Large intestine (tissue), 3 donors: ENCODE data around the gene NINJ2. TPM values are rescaled to one million over a fixed set of nuclear protein-coding genes. Genes with fewer than 3 reads are reported as not detected.
A peak's percentile ranks its signal among the peaks of the same experiment; 100 is the strongest.

Experiments
- DNase-seq, 2 donors: peaks; one replicate each; pipeline versions ENCODE4 v3.0.0 to v3.0.0-alpha.2; 2013
- H3K27ac ChIP-seq: one replicate; pipeline ENCODE4 v1.5.1; 2013; ENCODE audit warnings: low read length
- H3K27me3 ChIP-seq: 2 replicates; pipeline ENCODE4 v1.6.1; 2013; ENCODE audit warnings: low read length; ENCODE audit not compliant: control insufficient read depth, insufficient read depth
- H3K36me3 ChIP-seq: 2 replicates; pipeline ENCODE4 v1.6.1; 2013; ENCODE audit warnings: low read length; ENCODE audit not compliant: control insufficient read depth, insufficient read depth
- H3K4me1 ChIP-seq: one replicate; pipeline ENCODE4 v1.6.1; 2013; ENCODE audit warnings: low read length; ENCODE audit not compliant: control insufficient read depth, insufficient read depth
- H3K4me3 ChIP-seq: one replicate; pipeline ENCODE4 v1.5.1; 2013; ENCODE audit warnings: low read length
- H3K9me3 ChIP-seq: one replicate; pipeline ENCODE4 v1.6.1; 2013; ENCODE audit warnings: mild to moderate bottlenecking, low read depth, low read length, moderate library complexity; ENCODE audit not compliant: control insufficient read depth
- WGBS: methylation state at CpG from one replicate; pipeline ENCODE4 v1.1.5; 2013; ENCODE audit warnings: low lambda C conversion rate; ENCODE audit not compliant: insufficient coverage; 5-methylcytosine and 5-hydroxymethylcytosine counted together
- polyA plus RNA-seq: library from polyadenylated mRNA; unstranded; fragments of 120-200 nt; gene quantifications from one replicate; pipeline ENCODE4 v1.2.1, GENCODE V29; 2013

Gene NINJ2
- polyA plus RNA-seq, 1 donor, result 2.8 TPM

- no peaks in the 10 kb centered on the region for H3K27me3 ChIP-seq
- H3K36me3 ChIP-seq, result no peaks in the 10 kb centered on the region
- no peak for DNase-seq
- no peaks in the 10 kb centered on the region for H3K4me1 ChIP-seq
- no peak overlapping the region for H3K27ac ChIP-seq
- WGBS, result 96% methylated on average over 10 of the region's 27 CpGs
- no peak overlapping the region for H3K4me3 ChIP-seq
- H3K9me3 ChIP-seq, result peaks cover 7% of the 10 kb centered on the region
Measured at GRCh38 chr12:694734-695503, 31.7 kb upstream of the NINJ2 start.

- WGBS, result no CpG with 5 or more reads among the region's 7 CpGs
- no peaks in the 10 kb centered on the region for H3K4me1 ChIP-seq
- no peak overlapping the region for H3K27ac ChIP-seq
- H3K36me3 ChIP-seq, result no peaks in the 10 kb centered on the region
- H3K9me3 ChIP-seq, result peaks cover 7% of the 10 kb centered on the region
- H3K4me3 ChIP-seq, result no peak overlapping the region
- no peak for DNase-seq
- no peaks in the 10 kb centered on the region for H3K27me3 ChIP-seq
Measured at GRCh38 chr12:693934-694533, 30.8 kb upstream of the NINJ2 start.

- no CpG with 5 or more reads among the region's 2 CpGs for WGBS
- Histone ChIP-seq H3K36me3 (no peaks in the 10 kb centered on the region), H3K27ac (no peak overlapping the region), H3K27me3 (no peaks in the 10 kb centered on the region), H3K4me3 (no peak overlapping the region), H3K4me1 (no peaks in the 10 kb centered on the region), H3K9me3 (peaks cover 4% of the 10 kb centered on the region)
- no peak for DNase-seq
Measured at GRCh38 chr12:692274-692673, 29.0 kb upstream of the NINJ2 start.

GRCh38 chr12:690466-690865 lies 27.2 kb upstream of the NINJ2 start:
- H3K27ac ChIP-seq, result no peak overlapping the region
- no peaks in the 10 kb centered on the region for H3K36me3 ChIP-seq
- H3K9me3 ChIP-seq, result peaks cover 4% of the 10 kb centered on the region
- no peaks in the 10 kb centered on the region for H3K27me3 ChIP-seq
- no CpG with 5 or more reads among the region's 12 CpGs for WGBS
- no peaks in the 10 kb centered on the region for H3K4me1 ChIP-seq
- no peak for DNase-seq
- H3K4me3 ChIP-seq, result no peak overlapping the region

GRCh38 chr12:685388-685787 lies 22.1 kb upstream of the NINJ2 start:
- Histone ChIP-seq H3K27me3 (no peaks in the 10 kb centered on the region), H3K27ac (no peak overlapping the region), H3K36me3 (no peaks in the 10 kb centered on the region), H3K4me1 (no peaks in the 10 kb centered on the region), H3K9me3 (no peaks in the 10 kb centered on the region), H3K4me3 (no peak overlapping the region)
- DNase-seq, result peak in 1 of 2 donors; percentile 22
- WGBS, result no CpG with 5 or more reads among the region's 3 CpGs

- no CpG with 5 or more reads among the region's 4 CpGs for WGBS
- no peaks in the 10 kb centered on the region for H3K27me3 ChIP-seq
- no peak overlapping the region for H3K27ac ChIP-seq
Measured at GRCh38 chr12:684416-684815, 21.2 kb upstream of the NINJ2 start.

GRCh38 chr12:681568-682256 lies 18.5 kb upstream of the NINJ2 start:
- no peaks in the 10 kb centered on the region for H3K27me3 ChIP-seq
- no peaks in the 10 kb centered on the region for H3K36me3 ChIP-seq
- WGBS, result no CpG with 5 or more reads among the region's 10 CpGs

More at GRCh38 chr12:684416-684815, 21.2 kb upstream of the NINJ2 start:
- no peak for DNase-seq
- H3K4me3 ChIP-seq, result no peak overlapping the region
- no peaks in the 10 kb centered on the region for H3K36me3 ChIP-seq
- H3K4me1 ChIP-seq, result no peaks in the 10 kb centered on the region
- no peaks in the 10 kb centered on the region for H3K9me3 ChIP-seq

GRCh38 chr12:678747-679712 lies 15.8 kb upstream of the NINJ2 start:
- Histone ChIP-seq H3K4me1 (no peaks in the 10 kb centered on the region), H3K4me3 (no peak overlapping the region), H3K27ac (no peak overlapping the region), H3K36me3 (no peaks in the 10 kb centered on the region), H3K9me3 (no peaks in the 10 kb centered on the region), H3K27me3 (no peaks in the 10 kb centered on the region)
- DNase-seq, result no peak
- 91% methylated on average over 7 of the region's 17 CpGs for WGBS

More at GRCh38 chr12:681568-682256, 18.5 kb upstream of the NINJ2 start:
- H3K27ac ChIP-seq, result no peak overlapping the region
- no peaks in the 10 kb centered on the region for H3K4me1 ChIP-seq
- H3K4me3 ChIP-seq, result no peak overlapping the region
- no peak for DNase-seq
- no peaks in the 10 kb centered on the region for H3K9me3 ChIP-seq

- WGBS, result 100% methylated on average over 1 of the region's 4 CpGs
Measured at GRCh38 chr12:675562-675961, 12.3 kb upstream of the NINJ2 start.

More at GRCh38 chr12:675562-675961, 12.3 kb upstream of the NINJ2 start:
- no peak for DNase-seq
- no peaks in the 10 kb centered on the region for H3K9me3 ChIP-seq
- peaks cover 2% of the 10 kb centered on the region for H3K27me3 ChIP-seq
- no peak overlapping the region for H3K4me3 ChIP-seq
- H3K4me1 ChIP-seq, result no peaks in the 10 kb centered on the region
- no peak overlapping the region for H3K27ac ChIP-seq
- H3K36me3 ChIP-seq, result no peaks in the 10 kb centered on the region
